Measurements from ENCODE around the gene ECI1.

The ECI1 gene

GRCh38 chr16:2232094-2232990, 19.0 kb downstream of the ECI1 start:
- no peak for DNase-seq

- no peak for DNase-seq
These were observed 20.1 kb downstream of the ECI1 start for GRCh38 chr16:2231016-2231931.

- DNase-seq: no peak
These were observed 21.0 kb downstream of the ECI1 start for GRCh38 chr16:2230376-2230775.

- no peak for DNase-seq
These were observed 21.6 kb downstream of the ECI1 start for GRCh38 chr16:2229632-2230250.

GRCh38 chr16:2229091-2229490, 22.3 kb downstream of the ECI1 start:
- DNase-seq: no peak

GRCh38 chr16:2228161-2228824, 23.1 kb downstream of the ECI1 start:
- no peak for DNase-seq

- no peak for DNase-seq
These were observed 24.5 kb downstream of the ECI1 start for GRCh38 chr16:2226918-2227317.

- no peak for DNase-seq
These were observed 25.1 kb downstream of the ECI1 start for GRCh38 chr16:2226245-2226793.

- peak; percentile 6 for DNase-seq
These were observed 27.4 kb downstream of the ECI1 start for GRCh38 chr16:2223942-2224486.

GRCh38 chr16:2223221-2223941, 28.0 kb downstream of the ECI1 start, which contains the start of gene E4F1:
TSS of gene E4F1 (plus strand) at chr16:2223591. CDS start at chr16:2223614, 23 bp downstream.
- DNase-seq: peak; percentile 100

- no peak for DNase-seq
These were observed 35.1 kb downstream of the ECI1 start for GRCh38 chr16:2216330-2216729.

- no peak for DNase-seq
These were observed 36.7 kb downstream of the ECI1 start, which contains the start of gene PGP for GRCh38 chr16:2214719-2214968. TSS of gene PGP (minus strand) at chr16:2214840. CDS start at chr16:2214777, 63 bp downstream.

- DNase-seq: no peak
These were observed 37.3 kb downstream of the ECI1 start for GRCh38 chr16:2213817-2214718.

GRCh38 chr16:2212362-2213324, 38.7 kb downstream of the ECI1 start:
- no peak for DNase-seq

GRCh38 chr16:2211923-2212347, 39.5 kb downstream of the ECI1 start:
- DNase-seq: no peak

- no peak for DNase-seq
These were observed 40.7 kb downstream of the ECI1 start, which contains the start of gene BRICD5 for GRCh38 chr16:2210386-2211365. TSS of gene BRICD5 (minus strand) at chr16:2210863. CDS start at chr16:2210833, 30 bp downstream.

GRCh38 chr16:2210009-2210332, 41.4 kb downstream of the ECI1 start:
- no peak for DNase-seq

Measured in GDM1 (cell line).